Measurements from ENCODE around the gene CDCA3.
"Not testable (repeated sequence)": the region's sequence is repeated elsewhere in the genome, so short reads cannot be mapped to it uniquely, and the experiment has no call there.

Gene CDCA3

GRCh38 chr12:6884539-6884938, 33.5 kb upstream of the CDCA3 start:
- TF ChIP-seq CTCF (IDR thresholded peaks at IDR 0.05; ENCODE audit: low read depth, low read length), result no peak
- DNase-seq, result no peak
- H3K4me3 ChIP-seq (ENCODE audit: low read depth, low read length), result no peak overlapping the region
- no peaks in the 10 kb centered on the region for H3K27me3 ChIP-seq (ENCODE audit: insufficient read depth, low read depth, severe bottlenecking)
- H3K27ac ChIP-seq, result no peak overlapping the region
- peaks cover 13% of the 10 kb centered on the region for H3K36me3 ChIP-seq
- no peaks in the 10 kb centered on the region for H3K9me3 ChIP-seq (ENCODE audit: severe bottlenecking)

DNA sequence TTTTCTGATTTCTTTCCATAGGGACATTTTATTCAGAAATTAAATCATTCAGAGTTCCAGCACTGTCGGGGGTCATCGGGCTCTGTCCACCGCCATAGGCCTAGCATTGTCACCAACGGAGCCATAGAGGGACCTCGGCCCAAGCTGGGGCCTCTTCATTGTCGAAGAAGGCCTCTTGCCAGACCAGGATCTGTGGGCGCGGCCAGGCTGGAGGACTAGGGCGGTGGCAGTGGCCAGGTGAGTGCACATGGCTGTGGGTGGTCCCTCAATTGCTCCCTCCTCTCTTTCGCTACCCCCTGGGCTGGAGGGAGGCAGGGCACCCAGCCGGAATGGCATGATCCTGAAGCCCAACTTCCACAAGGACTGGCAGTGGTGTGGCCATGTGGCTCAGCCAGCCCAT, 32.6 kb upstream of the CDCA3 start:
- Histone ChIP-seq H3K4me3 (ENCODE audit: low read depth, low read length) (no peak overlapping the region), H3K9me3 (ENCODE audit: severe bottlenecking) (no peaks in the 10 kb centered on the region), H3K36me3 (peaks cover 13% of the 10 kb centered on the region), H3K27me3 (ENCODE audit: insufficient read depth, low read depth, severe bottlenecking) (no peaks in the 10 kb centered on the region), H3K27ac (no peak overlapping the region)
- DNase-seq, result no peak
- no peak for TF ChIP-seq CTCF (IDR thresholded peaks at IDR 0.05; ENCODE audit: low read depth, low read length)

DNA sequence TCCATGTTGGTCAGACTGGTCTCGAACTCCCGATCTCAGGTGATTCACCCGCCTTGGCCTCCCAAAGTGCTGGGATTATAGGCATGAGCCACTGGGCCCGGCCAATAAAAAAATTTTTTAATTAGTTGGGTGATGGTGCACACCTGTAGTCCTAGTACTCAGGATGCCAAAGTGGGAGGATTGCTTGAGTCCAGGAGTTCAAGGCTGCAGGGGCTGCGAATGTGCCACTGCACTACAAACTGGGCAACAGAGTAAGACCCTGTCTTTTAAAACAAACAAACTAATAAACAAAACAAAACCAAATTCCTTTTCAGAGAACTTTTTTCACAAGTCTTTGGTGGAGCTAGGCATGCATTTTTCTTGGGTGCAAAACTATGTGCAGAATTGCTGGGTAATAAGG, 32.2 kb upstream of the CDCA3 start:
- no peak for TF ChIP-seq CTCF (IDR thresholded peaks at IDR 0.05; ENCODE audit: low read depth, low read length)
- no peaks in the 10 kb centered on the region for H3K9me3 ChIP-seq (ENCODE audit: severe bottlenecking)

GRCh38 chr12:6879824-6880223, 28.7 kb upstream of the CDCA3 start:
- DNase-seq; H3K27me3 ChIP-seq (ENCODE audit: insufficient read depth, low read depth, severe bottlenecking); H3K4me3 ChIP-seq (ENCODE audit: low read depth, low read length); H3K9me3 ChIP-seq (ENCODE audit: severe bottlenecking); H3K27ac ChIP-seq: not testable (repeated sequence)
- peaks cover 15% of the 10 kb centered on the region for H3K36me3 ChIP-seq

More for the DNA sequence above, 32.2 kb upstream of the CDCA3 start:
- H3K27ac ChIP-seq, result no peak overlapping the region
- no peak overlapping the region for H3K4me3 ChIP-seq (ENCODE audit: low read depth, low read length)
- H3K36me3 ChIP-seq, result peaks cover 13% of the 10 kb centered on the region
- no peaks in the 10 kb centered on the region for H3K27me3 ChIP-seq (ENCODE audit: insufficient read depth, low read depth, severe bottlenecking)
- DNase-seq, result no peak

GRCh38 chr12:6874015-6874368, 22.9 kb upstream of the CDCA3 start:
- not testable (repeated sequence) for DNase-seq; H3K27ac ChIP-seq; H3K27me3 ChIP-seq (ENCODE audit: insufficient read depth, low read depth, severe bottlenecking); H3K9me3 ChIP-seq (ENCODE audit: severe bottlenecking)
- H3K4me3 ChIP-seq (ENCODE audit: low read depth, low read length), result peak overlapping the region; percentile 53
- peaks cover 38% of the 10 kb centered on the region for H3K36me3 ChIP-seq

DNA sequence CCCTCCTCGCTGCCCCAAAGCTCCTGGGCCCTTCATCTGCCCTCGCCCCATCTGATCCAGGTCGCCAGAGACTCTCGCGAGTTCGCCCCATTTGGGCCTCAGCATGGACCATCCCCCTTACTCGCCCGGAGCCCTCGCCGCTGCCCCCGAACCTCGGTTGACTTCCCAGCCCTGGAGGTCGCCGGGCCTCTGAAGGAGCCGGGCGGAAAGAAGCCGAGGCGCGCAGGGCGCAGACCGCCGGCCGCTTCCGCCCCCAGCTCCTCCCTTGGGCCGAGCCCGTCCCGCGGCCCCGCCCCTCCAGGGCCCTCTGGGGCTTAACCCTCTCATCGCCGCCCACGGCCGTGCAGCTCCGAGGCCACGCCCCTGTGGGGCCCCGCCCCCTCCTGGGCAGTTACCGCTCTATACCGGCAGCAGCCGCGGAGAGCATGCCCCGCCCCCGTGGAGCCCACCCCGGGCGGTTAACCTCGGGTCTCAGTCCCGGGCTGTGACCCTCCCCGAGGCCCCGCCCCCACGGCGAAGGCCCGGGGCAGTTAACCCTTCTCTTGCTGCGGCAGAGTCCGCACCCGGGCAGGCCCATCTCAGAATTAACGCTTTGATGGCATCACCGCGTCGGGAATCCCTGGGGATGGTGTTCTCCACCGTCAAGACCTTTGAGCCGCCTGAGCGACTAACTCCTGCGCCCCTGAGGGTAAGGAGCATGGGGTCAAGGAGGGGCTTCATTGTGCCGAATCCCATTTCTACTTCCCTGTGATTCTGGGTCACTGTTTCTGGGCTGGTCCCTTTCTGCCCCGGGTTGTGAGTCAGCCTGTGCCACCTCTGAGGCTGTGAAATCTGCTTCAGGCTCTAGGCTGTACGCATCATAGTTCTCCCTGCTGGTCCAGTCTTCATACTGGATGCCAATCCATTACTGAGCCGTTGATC, 22.3 kb upstream of the CDCA3 start, which contains the start of gene SPSB2:
Gene SPSB2, minus strand, starts transcription at position 210 of the 921 bp plus-strand sequence. CDS start 402 bp downstream, outside the sequence.
- H3K9me3 ChIP-seq (ENCODE audit: severe bottlenecking), result no peaks in the 10 kb centered on the region
- H3K36me3 ChIP-seq, result peaks cover 45% of the 10 kb centered on the region
- H3K27ac ChIP-seq, result peak within 1 kb of the TSS; percentile 47
- peak; percentile 99 for DNase-seq
- no peaks in the 10 kb centered on the region for H3K27me3 ChIP-seq (ENCODE audit: insufficient read depth, low read depth, severe bottlenecking)
- TF ChIP-seq CTCF (IDR thresholded peaks at IDR 0.05; ENCODE audit: low read depth, low read length), result no peak
- H3K4me3 ChIP-seq (ENCODE audit: low read depth, low read length), result peak within 1 kb of the TSS; percentile 53
